OCI-LY7 (cell line): ENCODE results near the gene SP110.

Experiments
- EZH2phosphoT487 ChIP-seq: fragments of 200-600 bp; sonication (generic); IDR thresholded peaks from 2 replicates; pipeline ENCODE4 v1.6.1; 2018; ENCODE audit warnings: low read depth, borderline replicate concordance, mild to moderate bottlenecking, mixed run types, antibody characterized with exemption, low read length, moderate library complexity, mixed read lengths
- TF ChIP-seq, protein P1 (sequence below): fragments of 200-600 bp; sonication (generic); conservative IDR thresholded peaks from 2 replicates; pipeline ENCODE4 v1.5.1; 2014; ENCODE audit warnings: mild to moderate bottlenecking, antibody characterized with exemption, low read length, moderate library complexity, mixed read lengths

GRCh38 chr2:230219419-230220331, at the start of gene SP110:
- TF ChIP-seq, protein P1, sequence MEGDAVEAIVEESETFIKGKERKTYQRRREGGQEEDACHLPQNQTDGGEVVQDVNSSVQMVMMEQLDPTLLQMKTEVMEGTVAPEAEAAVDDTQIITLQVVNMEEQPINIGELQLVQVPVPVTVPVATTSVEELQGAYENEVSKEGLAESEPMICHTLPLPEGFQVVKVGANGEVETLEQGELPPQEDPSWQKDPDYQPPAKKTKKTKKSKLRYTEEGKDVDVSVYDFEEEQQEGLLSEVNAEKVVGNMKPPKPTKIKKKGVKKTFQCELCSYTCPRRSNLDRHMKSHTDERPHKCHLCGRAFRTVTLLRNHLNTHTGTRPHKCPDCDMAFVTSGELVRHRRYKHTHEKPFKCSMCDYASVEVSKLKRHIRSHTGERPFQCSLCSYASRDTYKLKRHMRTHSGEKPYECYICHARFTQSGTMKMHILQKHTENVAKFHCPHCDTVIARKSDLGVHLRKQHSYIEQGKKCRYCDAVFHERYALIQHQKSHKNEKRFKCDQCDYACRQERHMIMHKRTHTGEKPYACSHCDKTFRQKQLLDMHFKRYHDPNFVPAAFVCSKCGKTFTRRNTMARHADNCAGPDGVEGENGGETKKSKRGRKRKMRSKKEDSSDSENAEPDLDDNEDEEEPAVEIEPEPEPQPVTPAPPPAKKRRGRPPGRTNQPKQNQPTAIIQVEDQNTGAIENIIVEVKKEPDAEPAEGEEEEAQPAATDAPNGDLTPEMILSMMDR, result no peak
- no peak for TF ChIP-seq EZH2phosphoT487
